IPS-15b (cell line): ENCODE results near the gene NLN.
"Not testable (repeated sequence)": the region's sequence is repeated elsewhere in the genome, so short reads cannot be mapped to it uniquely, and the experiment has no call there.

Source experiments
- H3K27me3 ChIP-seq: one replicate; pipeline ENCODE4 v1.6.1; 2013; ENCODE audit warnings: low read length; ENCODE audit not compliant: control insufficient read depth, insufficient read depth
- H3K36me3 ChIP-seq: one replicate; pipeline ENCODE4 v1.6.1; 2013; ENCODE audit warnings: low read length; ENCODE audit not compliant: control insufficient read depth, insufficient read depth
- H3K4me1 ChIP-seq: one replicate; pipeline ENCODE4 v1.6.1; 2013; ENCODE audit warnings: mild to moderate bottlenecking, low read length; ENCODE audit not compliant: control insufficient read depth, insufficient read depth
- H3K4me3 ChIP-seq: one replicate; pipeline ENCODE4 v1.5.1; 2013; ENCODE audit warnings: low read depth, low read length
- H3K9ac ChIP-seq: one replicate; pipeline ENCODE4 v1.6.1; 2013; ENCODE audit warnings: low read depth, mild to moderate bottlenecking, low read length
- H3K9me3 ChIP-seq: one replicate; pipeline ENCODE4 v1.6.1; 2013; ENCODE audit warnings: mild to moderate bottlenecking, low read length; ENCODE audit not compliant: control insufficient read depth, insufficient read depth

The NLN gene

DNA sequence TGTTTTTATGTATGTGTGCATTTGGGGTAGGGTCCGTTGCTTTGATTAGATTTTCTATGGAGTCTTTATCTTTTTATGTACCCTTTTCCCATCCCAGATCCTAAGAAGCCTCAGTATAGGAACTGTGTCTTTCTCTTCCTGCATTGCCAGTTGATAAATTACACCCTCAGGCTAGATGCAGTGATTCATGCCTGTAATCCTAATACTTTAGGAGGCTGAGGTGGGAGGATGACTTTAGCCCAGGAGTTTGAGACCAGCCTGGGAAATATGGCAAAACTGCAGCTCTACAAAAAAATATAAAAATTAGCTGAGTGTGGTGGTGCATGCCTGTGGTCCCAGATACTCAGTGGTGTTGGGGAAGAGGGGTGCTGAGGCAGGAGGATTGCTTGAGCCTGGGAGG lies 40.2 kb downstream of the NLN start:
- no peaks in the 10 kb centered on the region for H3K27me3 ChIP-seq
- no peaks in the 10 kb centered on the region for H3K36me3 ChIP-seq
- H3K4me3 ChIP-seq, result no peak overlapping the region
- no peaks in the 10 kb centered on the region for H3K9me3 ChIP-seq
- no peak overlapping the region for H3K9ac ChIP-seq
- H3K4me1 ChIP-seq, result no peaks in the 10 kb centered on the region

DNA sequence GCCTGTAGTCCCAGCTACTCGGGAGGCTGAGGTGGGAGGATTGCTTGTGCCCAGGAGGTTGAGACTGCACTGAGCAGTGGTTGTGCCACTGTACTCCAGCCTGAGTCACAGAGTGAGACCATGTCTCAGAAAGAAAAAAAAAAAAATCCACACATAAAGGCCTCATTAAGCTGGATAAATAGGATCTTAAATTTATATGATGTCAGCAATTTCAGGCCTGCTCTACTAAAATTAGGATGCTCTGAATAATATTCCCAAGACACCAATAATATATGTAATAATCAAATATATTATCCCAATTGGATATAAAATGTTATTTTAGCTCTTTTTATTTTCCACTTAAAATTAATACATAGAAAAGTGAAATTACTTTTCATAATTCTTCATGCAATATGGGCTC lies 43.6 kb downstream of the NLN start:
- no peaks in the 10 kb centered on the region for H3K9me3 ChIP-seq
- H3K27me3 ChIP-seq, result no peaks in the 10 kb centered on the region
- H3K4me3 ChIP-seq, result no peak overlapping the region
- no peaks in the 10 kb centered on the region for H3K4me1 ChIP-seq
- no peak overlapping the region for H3K9ac ChIP-seq
- H3K36me3 ChIP-seq, result no peaks in the 10 kb centered on the region

DNA sequence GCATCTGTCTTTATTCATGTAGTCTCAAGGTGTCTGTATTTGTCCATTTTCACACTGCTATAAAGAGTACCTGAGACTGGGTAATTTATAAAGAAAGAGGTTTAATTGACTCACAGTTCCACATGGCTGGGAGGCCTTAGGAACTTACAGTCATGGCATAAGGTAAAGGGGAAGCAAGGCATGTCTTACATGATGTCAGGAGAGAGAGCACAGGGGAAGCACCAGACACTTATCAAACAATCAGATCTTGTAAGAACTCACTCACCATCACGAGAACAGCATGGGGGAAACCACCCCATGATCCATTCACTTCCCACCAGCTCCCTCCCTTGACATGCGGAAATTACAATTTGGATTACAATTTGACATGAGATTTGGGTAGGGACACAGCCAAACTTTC lies 44.2 kb downstream of the NLN start:
- Histone ChIP-seq H3K4me3 (no peak overlapping the region), H3K9ac (no peak overlapping the region), H3K4me1 (no peaks in the 10 kb centered on the region), H3K27me3 (no peaks in the 10 kb centered on the region), H3K9me3 (no peaks in the 10 kb centered on the region), H3K36me3 (no peaks in the 10 kb centered on the region)

DNA sequence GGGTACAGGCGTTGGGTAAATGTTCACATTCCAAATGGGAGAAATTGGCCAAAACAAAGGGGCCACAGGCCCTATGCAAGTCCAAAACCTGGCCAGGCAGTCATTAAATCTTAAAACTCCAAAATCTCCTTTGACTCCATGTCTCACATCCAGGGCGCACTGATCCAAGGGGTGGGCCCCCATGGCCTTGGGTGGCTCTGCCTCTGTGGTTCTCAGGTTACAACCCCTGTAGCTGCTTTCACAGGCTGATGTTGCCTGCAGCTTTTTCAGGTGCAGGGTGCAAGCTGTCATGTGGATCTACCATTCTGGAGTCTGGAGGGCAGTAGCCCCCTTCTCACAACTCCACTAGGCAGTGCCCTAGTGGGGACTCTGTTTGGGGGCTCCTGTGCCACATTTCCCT lies 44.8 kb downstream of the NLN start:
- Histone ChIP-seq H3K9ac (no peak overlapping the region), H3K9me3 (no peaks in the 10 kb centered on the region), H3K27me3 (no peaks in the 10 kb centered on the region), H3K36me3 (no peaks in the 10 kb centered on the region), H3K4me3 (no peak overlapping the region), H3K4me1 (no peaks in the 10 kb centered on the region)

DNA sequence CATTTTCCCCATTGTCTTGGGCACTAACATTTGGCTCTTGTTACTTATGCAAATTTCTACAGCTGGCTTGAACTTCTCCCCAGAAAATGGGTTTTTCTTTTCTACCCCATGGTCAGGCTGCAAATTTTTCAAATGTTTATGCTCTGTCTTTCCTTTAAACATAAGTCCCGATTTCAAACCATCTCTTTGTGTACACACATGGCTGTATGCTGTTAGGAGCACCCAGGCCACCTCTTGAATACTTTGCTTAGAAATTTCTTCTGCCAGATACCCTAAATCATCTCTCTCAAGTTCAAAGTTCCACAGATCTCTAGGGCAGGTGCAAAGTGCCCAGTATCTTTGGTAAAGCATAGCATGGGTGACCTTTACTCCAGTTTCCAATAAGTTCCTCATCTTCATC lies 45.6 kb downstream of the NLN start:
- no peaks in the 10 kb centered on the region for H3K27me3 ChIP-seq
- H3K4me1 ChIP-seq, result no peaks in the 10 kb centered on the region
- H3K36me3 ChIP-seq, result no peaks in the 10 kb centered on the region
- no peaks in the 10 kb centered on the region for H3K9me3 ChIP-seq
- H3K9ac ChIP-seq, result no peak overlapping the region
- H3K4me3 ChIP-seq, result no peak overlapping the region

DNA sequence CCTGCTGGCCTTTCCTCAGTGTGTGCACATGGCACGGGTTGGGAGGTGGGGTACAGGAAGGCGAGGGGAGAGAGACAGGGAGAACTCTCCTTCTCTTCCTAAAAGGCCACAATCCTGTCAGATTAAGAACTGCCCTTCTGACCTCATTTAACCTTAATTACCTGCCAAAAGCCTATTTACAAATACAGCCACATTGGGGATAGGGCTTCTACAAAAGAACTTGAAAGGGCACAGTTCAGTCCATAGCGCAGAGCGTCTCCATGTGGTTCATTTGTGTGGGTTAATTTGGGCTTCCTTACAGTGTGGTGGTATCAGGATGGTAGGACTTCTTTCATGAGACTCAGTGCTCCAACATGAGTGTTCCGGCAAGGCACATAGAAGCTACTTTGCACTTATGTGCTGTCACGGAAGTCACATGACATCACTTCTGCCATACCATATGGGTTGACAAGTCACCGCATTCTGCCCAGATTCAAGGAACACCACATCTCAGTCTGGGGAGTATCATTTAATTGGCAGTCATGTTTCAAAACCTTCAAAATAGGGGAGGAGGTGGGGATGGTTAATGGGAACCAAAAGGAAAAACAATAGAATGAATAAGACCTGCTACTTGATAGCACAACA lies 46.8 kb downstream of the NLN start:
- Histone ChIP-seq H3K4me3 (no peak overlapping the region), H3K27me3 (no peaks in the 10 kb centered on the region), H3K9ac (no peak overlapping the region), H3K36me3 (no peaks in the 10 kb centered on the region), H3K9me3 (no peaks in the 10 kb centered on the region), H3K4me1 (no peaks in the 10 kb centered on the region)

DNA sequence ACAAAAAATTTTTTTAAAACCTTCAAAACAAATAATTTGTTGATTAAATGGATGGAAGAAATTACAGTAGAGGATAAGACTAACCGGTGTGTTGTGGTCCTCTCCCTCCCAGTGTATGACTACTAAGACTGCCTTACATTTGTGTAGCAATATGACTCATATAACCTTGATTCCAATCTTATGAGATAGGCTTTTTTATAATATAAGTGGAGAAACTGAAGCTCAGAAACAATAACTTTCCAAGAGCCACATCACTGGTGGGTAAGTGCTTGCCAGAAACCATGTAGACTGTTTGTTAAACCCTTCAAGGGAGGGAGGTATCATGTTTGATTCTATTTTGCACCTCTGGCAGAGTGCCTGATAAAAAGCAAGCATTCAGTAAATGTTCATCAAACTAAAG lies 47.5 kb downstream of the NLN start:
- H3K9me3 ChIP-seq, result no peaks in the 10 kb centered on the region
- H3K9ac ChIP-seq, result no peak overlapping the region
- no peaks in the 10 kb centered on the region for H3K36me3 ChIP-seq
- H3K27me3 ChIP-seq, result no peaks in the 10 kb centered on the region
- H3K4me3 ChIP-seq, result no peak overlapping the region
- H3K4me1 ChIP-seq, result no peaks in the 10 kb centered on the region

DNA sequence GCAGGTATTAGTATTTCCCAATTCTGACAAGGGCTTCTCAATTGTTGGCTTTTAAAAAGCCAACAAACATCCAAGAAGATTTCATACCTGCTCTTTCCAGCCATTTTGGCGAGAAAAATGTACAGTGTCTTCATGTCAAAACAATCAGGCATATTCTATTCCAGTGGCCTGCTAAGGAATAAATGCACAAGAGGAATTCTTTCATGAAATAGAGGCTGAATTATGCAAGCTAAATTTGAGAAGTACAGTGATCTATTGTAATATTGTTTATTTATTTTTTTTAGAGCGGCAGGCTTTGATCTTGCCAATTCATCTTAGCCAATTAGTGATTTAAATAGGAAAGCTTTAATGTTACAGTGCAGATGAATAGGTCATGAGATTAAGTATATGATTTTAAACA lies 49.3 kb downstream of the NLN start:
- Histone ChIP-seq H3K9me3 (no peaks in the 10 kb centered on the region), H3K9ac (no peak overlapping the region), H3K4me3 (no peak overlapping the region), H3K4me1 (no peaks in the 10 kb centered on the region), H3K36me3 (no peaks in the 10 kb centered on the region), H3K27me3 (no peaks in the 10 kb centered on the region)

DNA sequence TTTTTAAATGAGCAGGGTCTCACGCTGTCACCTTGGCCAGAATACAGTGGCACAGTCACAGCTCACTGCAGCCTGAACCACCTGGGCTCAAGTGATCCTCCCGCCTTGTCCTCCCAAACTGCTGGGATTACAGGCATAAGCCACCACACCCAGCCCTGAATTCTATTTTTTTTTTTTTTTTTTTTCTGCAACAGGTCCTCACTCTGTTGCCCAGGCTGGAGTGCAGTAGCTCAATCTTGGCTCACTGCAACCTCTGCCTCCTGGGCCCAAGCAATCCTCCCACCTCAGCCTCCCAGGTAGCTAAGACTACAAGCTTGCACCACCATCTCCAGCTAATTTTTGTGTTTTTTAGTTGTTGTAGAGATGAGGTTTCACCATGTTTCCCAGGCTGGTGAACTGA lies 51.0 kb downstream of the NLN start:
- H3K4me1 ChIP-seq, H3K9me3 ChIP-seq, H3K9ac ChIP-seq, H3K4me3 ChIP-seq, H3K36me3 ChIP-seq, H3K27me3 ChIP-seq: not testable (repeated sequence)

DNA sequence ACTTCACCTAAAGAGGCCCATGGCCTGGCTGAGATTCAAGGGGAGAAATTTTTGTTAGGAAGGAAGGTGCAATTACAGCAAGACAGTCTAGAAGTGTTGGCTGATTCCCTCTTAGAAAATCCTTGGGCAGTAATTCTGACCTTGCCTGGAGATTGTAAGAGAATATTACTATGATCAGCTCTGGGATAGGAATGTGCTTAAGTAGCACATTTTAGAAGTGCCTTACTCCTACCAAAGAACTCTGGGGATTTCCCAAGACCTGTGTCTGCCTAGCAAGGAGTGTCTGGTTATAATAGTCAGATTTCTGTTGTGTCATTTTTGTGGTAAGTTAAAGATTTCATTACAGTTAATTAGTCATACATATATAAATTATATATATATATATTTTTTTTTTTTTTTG lies 52.3 kb downstream of the NLN start:
- H3K9ac ChIP-seq, result no peak overlapping the region
- H3K36me3 ChIP-seq, result no peaks in the 10 kb centered on the region
- no peaks in the 10 kb centered on the region for H3K4me1 ChIP-seq
- H3K9me3 ChIP-seq, result no peaks in the 10 kb centered on the region
- H3K4me3 ChIP-seq, result no peak overlapping the region
- H3K27me3 ChIP-seq, result no peaks in the 10 kb centered on the region

DNA sequence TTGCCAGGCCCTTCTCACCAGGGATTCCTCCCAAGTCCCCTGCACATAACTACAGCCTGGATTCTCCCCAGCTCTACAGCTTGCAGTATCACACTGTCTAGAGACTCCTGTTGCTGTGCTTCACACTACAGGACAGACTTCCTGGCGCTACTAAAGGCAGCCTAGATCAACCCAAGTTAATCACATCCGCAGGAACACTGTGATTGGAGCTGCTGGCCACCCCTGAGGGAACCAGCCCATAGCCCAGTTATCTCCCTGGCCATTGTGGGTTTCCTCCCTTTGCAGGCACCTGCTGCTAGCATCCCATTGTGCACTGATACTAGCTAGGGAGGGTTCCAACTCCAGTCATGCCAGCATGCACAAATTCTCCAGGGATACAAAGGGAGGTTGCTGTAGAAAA lies 53.5 kb downstream of the NLN start:
- no peak overlapping the region for H3K4me3 ChIP-seq
- no peaks in the 10 kb centered on the region for H3K27me3 ChIP-seq
- no peak overlapping the region for H3K9ac ChIP-seq
- no peaks in the 10 kb centered on the region for H3K9me3 ChIP-seq
- no peaks in the 10 kb centered on the region for H3K36me3 ChIP-seq
- H3K4me1 ChIP-seq, result no peaks in the 10 kb centered on the region

DNA sequence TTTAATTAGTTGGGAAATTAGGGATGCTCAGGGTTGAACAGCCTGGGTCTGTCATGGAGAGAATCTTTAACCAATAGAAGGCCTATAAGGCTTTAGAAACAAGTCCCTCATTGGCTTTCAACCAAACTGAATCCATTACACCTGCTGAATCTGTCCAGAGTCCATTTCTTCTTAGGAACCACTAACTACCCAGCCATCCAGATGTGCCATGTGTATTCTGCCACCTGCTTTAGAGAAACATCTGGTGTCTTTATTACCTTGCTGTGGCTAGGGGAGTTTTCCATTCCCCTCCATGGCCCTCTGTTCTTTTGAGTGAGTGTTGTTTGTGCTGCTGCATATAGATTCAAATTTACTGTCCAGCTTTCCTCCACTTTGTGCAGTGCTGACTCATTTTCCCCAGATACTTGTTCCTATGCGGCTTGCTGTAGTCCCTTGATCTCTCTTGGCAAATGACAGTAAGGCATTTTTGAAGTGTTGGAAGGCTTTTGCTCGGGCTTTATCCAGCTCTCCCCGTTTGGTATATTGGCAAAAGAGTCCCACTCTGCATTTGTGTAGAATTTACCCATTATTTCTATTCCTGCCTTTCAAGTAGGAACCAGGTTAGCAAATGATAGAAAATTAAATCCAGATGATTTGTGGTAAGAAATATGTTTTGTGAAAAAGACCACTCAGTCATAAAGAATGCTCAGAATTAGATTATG lies 54.6 kb downstream of the NLN start:
- Histone ChIP-seq H3K36me3 (no peaks in the 10 kb centered on the region), H3K4me1 (no peaks in the 10 kb centered on the region), H3K27me3 (no peaks in the 10 kb centered on the region), H3K9me3 (no peaks in the 10 kb centered on the region), H3K4me3 (no peak overlapping the region), H3K9ac (no peak overlapping the region)
